Adipocyte (in vitro differentiated cells): ENCODE results near the gene BOD1L1.

Experiments
- DNase-seq: peaks from one replicate; pipeline ENCODE4 v3.0.0-alpha.2; 2015; ENCODE audit warnings: low read depth
- H3K27me3 ChIP-seq: replicated peaks from 2 replicates; pipeline ENCODE4 v1.7.0; 2013; ENCODE audit warnings: mild to moderate bottlenecking, low read length, moderate library complexity; ENCODE audit not compliant: control insufficient read depth, insufficient read depth
- H3K36me3 ChIP-seq: 2 replicates; pipeline ENCODE4 v1.7.0; 2013; ENCODE audit warnings: low read length, mild to moderate bottlenecking, moderate library complexity; ENCODE audit not compliant: control insufficient read depth, insufficient read depth, severe bottlenecking
- H3K4me1 ChIP-seq: 2 replicates; pipeline ENCODE4 v1.7.0; 2013; ENCODE audit warnings: mild to moderate bottlenecking, low read length, moderate library complexity; ENCODE audit not compliant: control insufficient read depth, insufficient read depth
- H3K4me3 ChIP-seq: 2 replicates; pipeline ENCODE4 v1.7.0; 2013; ENCODE audit warnings: mild to moderate bottlenecking, low read length, moderate library complexity
- H3K9ac ChIP-seq: 2 replicates; pipeline ENCODE4 v1.7.0; 2013; ENCODE audit warnings: mild to moderate bottlenecking, low read length, moderate library complexity
- H3K9me3 ChIP-seq: 2 replicates; pipeline ENCODE4 v1.7.0; 2013; ENCODE audit warnings: mild to moderate bottlenecking, low read length, moderate library complexity; ENCODE audit not compliant: control insufficient read depth

The BOD1L1 gene

DNA sequence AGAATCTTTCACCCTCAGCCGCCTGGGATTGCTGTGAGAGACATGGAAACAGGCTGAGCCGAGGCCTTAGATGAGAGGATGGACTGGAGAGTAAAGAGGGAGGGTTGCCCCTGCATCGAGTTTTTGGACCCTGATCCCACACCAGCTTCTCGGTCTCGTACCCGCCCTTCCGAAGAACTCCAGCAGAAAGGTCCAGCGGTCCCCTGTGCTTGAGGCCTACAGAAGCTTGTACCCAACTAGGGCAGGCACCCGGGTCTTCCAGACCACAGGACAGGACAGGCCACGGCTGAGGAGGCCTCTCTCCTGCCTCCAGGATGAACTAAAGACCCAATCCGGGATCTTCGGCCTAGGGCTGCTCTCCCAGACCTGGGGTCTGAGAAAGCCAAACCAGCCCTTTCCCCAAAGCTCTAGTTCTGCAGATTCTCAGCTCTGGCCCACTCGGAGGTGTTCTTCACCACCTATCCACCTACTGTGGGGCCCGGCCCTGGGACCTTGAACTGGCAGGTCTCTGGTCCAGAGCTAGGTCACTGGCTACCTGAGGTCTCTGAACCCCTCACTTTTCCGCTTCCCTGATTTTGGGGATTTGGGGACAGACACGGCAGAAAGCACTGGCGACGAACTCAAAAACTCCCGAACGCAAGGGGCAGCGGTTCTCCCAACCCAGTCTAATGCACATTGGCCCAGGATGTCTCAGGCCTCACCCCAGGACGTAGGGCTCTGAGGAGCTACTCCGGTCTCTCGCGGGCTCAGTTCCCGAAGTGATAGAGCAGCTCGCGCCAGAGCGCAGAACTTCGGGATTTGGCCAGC, 84.3 kb downstream of the BOD1L1 start:
- peaks cover 13% of the 10 kb centered on the region for H3K4me1 ChIP-seq
- peaks cover 9% of the 10 kb centered on the region for H3K9me3 ChIP-seq
- no peak for DNase-seq
- H3K27me3 ChIP-seq = peaks cover 71% of the 10 kb centered on the region
- peak overlapping the region; percentile 86 for H3K4me3 ChIP-seq
- H3K36me3 ChIP-seq = no peaks in the 10 kb centered on the region
- peak overlapping the region; percentile 75 for H3K9ac ChIP-seq

- peaks cover 9% of the 10 kb centered on the region for H3K9me3 ChIP-seq
- peak overlapping the region; percentile 86 for H3K4me3 ChIP-seq
Observed at GRCh38 chr4:13542577-13543031, 84.9 kb downstream of the BOD1L1 start.

GRCh38 chr4:13541720-13542576, 85.6 kb downstream of the BOD1L1 start:
- H3K9ac ChIP-seq = no peak overlapping the region
- peaks cover 80% of the 10 kb centered on the region for H3K27me3 ChIP-seq
- peak overlapping the region; percentile 23 for H3K4me3 ChIP-seq
- no peak for DNase-seq
- H3K9me3 ChIP-seq = peaks cover 15% of the 10 kb centered on the region
- no peaks in the 10 kb centered on the region for H3K36me3 ChIP-seq
- H3K4me1 ChIP-seq = peaks cover 13% of the 10 kb centered on the region

More at GRCh38 chr4:13542577-13543031, 84.9 kb downstream of the BOD1L1 start:
- H3K9ac ChIP-seq = no peak overlapping the region
- no peaks in the 10 kb centered on the region for H3K36me3 ChIP-seq
- peaks cover 77% of the 10 kb centered on the region for H3K27me3 ChIP-seq
- H3K4me1 ChIP-seq = peaks cover 13% of the 10 kb centered on the region
- DNase-seq = no peak

DNA sequence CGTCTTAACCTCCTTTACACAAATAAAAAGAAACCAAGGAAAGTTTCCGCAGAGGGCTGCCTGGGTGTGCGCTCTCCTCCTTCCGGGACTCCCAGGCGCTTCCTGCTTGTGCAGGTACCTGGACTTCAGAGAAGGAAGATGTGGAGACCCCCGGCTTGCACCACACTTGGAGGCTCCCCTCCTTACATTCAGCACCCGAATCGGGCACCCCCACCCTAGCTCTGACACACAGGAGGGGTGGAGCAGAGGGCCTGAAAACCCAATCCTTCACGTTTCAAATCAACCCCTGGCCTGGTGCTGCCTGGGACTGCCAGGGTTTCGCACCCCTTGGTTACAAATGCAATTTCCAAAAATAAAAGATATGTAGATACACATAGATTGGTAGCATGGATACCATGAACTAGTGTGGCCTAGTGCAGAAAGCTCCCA, 86.3 kb downstream of the BOD1L1 start:
- H3K9ac ChIP-seq = no peak overlapping the region
- H3K36me3 ChIP-seq = no peaks in the 10 kb centered on the region
- no peak overlapping the region for H3K4me3 ChIP-seq
- no peak for DNase-seq
- peaks cover 16% of the 10 kb centered on the region for H3K9me3 ChIP-seq
- peaks cover 13% of the 10 kb centered on the region for H3K4me1 ChIP-seq
- peaks cover 80% of the 10 kb centered on the region for H3K27me3 ChIP-seq

- no peak overlapping the region for H3K9ac ChIP-seq
- H3K4me3 ChIP-seq = no peak overlapping the region
- no peaks in the 10 kb centered on the region for H3K36me3 ChIP-seq
- H3K27me3 ChIP-seq = peaks cover 80% of the 10 kb centered on the region
- H3K4me1 ChIP-seq = peaks cover 17% of the 10 kb centered on the region
- no peak for DNase-seq
- peaks cover 16% of the 10 kb centered on the region for H3K9me3 ChIP-seq
Observed at GRCh38 chr4:13540446-13541175, 86.9 kb downstream of the BOD1L1 start.

DNA sequence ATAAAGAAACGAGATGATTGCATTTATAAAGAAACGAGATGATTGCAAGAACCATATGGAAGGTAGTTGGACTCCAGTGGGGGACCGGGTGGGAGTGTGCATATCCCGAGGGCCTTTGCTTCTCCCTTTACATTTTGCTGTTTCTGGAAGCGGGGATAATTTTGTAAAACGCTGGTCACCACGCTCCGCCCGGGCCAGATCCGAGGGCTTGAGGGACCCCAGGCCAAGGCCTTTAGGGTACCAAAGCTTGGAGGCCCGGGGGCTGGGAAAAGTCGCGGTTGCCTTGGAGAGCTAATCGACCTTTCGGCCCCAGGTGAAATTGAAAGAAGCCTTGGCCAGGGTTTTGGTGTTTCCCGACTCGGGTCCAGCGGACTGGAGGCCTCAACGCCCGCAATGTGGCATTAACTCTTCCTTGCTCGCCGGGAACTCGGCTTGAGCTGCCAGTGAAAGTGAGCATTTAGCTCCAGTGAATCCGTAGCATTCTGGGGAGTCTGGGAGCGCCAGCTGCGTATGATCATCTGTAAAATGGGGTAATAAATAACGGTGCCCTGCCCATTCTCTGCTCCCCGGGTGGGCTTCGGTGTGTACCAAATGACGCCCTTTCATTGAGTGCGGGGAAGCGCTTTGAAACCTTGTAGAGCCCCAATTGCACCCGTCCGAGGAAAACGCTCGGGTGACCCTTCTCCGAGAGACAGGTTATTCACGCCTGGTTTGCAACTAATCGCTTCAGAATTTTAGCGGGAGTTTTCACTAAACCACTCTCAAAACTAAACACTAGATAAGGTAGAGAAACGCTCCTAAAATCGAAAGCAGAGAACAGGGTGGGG, 87.7 kb downstream of the BOD1L1 start:
- H3K9ac ChIP-seq = no peak overlapping the region
- peaks cover 13% of the 10 kb centered on the region for H3K4me1 ChIP-seq
- peaks cover 16% of the 10 kb centered on the region for H3K9me3 ChIP-seq
- DNase-seq = no peak
- H3K36me3 ChIP-seq = no peaks in the 10 kb centered on the region
- no peak overlapping the region for H3K4me3 ChIP-seq
- peaks cover 82% of the 10 kb centered on the region for H3K27me3 ChIP-seq

- peaks cover 13% of the 10 kb centered on the region for H3K4me1 ChIP-seq
- no peak for DNase-seq
- no peaks in the 10 kb centered on the region for H3K36me3 ChIP-seq
- H3K27me3 ChIP-seq = peaks cover 89% of the 10 kb centered on the region
- no peak overlapping the region for H3K9ac ChIP-seq
- H3K4me3 ChIP-seq = peak overlapping the region; percentile 58
- H3K9me3 ChIP-seq = peaks cover 16% of the 10 kb centered on the region
Observed at GRCh38 chr4:13539047-13539618, 88.4 kb downstream of the BOD1L1 start.

- Histone ChIP-seq H3K36me3 (no peaks in the 10 kb centered on the region), H3K4me3 (peak overlapping the region; percentile 58), H3K4me1 (peaks cover 13% of the 10 kb centered on the region), H3K9me3 (peaks cover 16% of the 10 kb centered on the region), H3K27me3 (peaks cover 93% of the 10 kb centered on the region), H3K9ac (no peak overlapping the region)
- no peak for DNase-seq
Observed at GRCh38 chr4:13538427-13538973, 89.0 kb downstream of the BOD1L1 start.

- peaks cover 90% of the 10 kb centered on the region for H3K27me3 ChIP-seq
- H3K4me3 ChIP-seq = no peak overlapping the region
- no peaks in the 10 kb centered on the region for H3K36me3 ChIP-seq
- DNase-seq = no peak
- peaks cover 16% of the 10 kb centered on the region for H3K9me3 ChIP-seq
- no peak overlapping the region for H3K9ac ChIP-seq
- H3K4me1 ChIP-seq = peaks cover 13% of the 10 kb centered on the region
Observed at GRCh38 chr4:13537832-13538177, 89.7 kb downstream of the BOD1L1 start.
